GM21423 (cell line): ENCODE measurements around the gene NRN1L.
"Not testable (repeated sequence)": the region's sequence is repeated elsewhere in the genome, so short reads cannot be mapped to it uniquely, and the experiment has no call there.

Experiments
- ATAC-seq: cut with Tn5 transposase; IDR thresholded peaks from one replicate; pipeline ENCODE4 v1.9.1; 2021; ENCODE audit warnings: mild to moderate bottlenecking, moderate library complexity; ENCODE audit not compliant: unreplicated experiment

Gene NRN1L

GRCh38 chr16:67882374-67883145 lies 2.1 kb upstream of the NRN1L start:
- ATAC-seq: no peak

- ATAC-seq: no peak
These were observed 1.4 kb upstream of the NRN1L start for GRCh38 chr16:67883146-67883871.

GRCh38 chr16:67883872-67884261 lies 818 bp upstream of the NRN1L start:
- ATAC-seq: no peak

GRCh38 chr16:67885545-67885944 lies 860 bp downstream of the NRN1L start:
- no peak for ATAC-seq

- ATAC-seq: no peak
These were observed 1.3 kb downstream of the NRN1L start for GRCh38 chr16:67885976-67886375.

GRCh38 chr16:67886387-67886786 lies 1.7 kb downstream of the NRN1L start:
- no peak for ATAC-seq

GRCh38 chr16:67888331-67888730 lies 3.6 kb downstream of the NRN1L start:
- no peak for ATAC-seq

- ATAC-seq: no peak
These were observed 7.7 kb downstream of the NRN1L start for GRCh38 chr16:67892375-67892774.

GRCh38 chr16:67892899-67893742 lies 8.4 kb downstream of the NRN1L start, which contains the start of gene PSKH1:
TSS of gene PSKH1 (plus strand) at chr16:67893254. CDS start at chr16:67908750, 15,496 bp downstream.
- ATAC-seq: peak; percentile 93

GRCh38 chr16:67893743-67894399 lies 9.2 kb downstream of the NRN1L start:
- ATAC-seq: no peak

GRCh38 chr16:67897231-67897630 lies 12.5 kb downstream of the NRN1L start:
- ATAC-seq: no peak

- ATAC-seq: no peak
These were observed 17.0 kb downstream of the NRN1L start for GRCh38 chr16:67901734-67902133.

- no peak for ATAC-seq
These were observed 18.1 kb downstream of the NRN1L start for GRCh38 chr16:67902831-67903230.

- no peak for ATAC-seq
These were observed 22.9 kb downstream of the NRN1L start for GRCh38 chr16:67907397-67908180.

GRCh38 chr16:67909056-67909742 lies 24.5 kb downstream of the NRN1L start:
- no peak for ATAC-seq

- no peak for ATAC-seq
These were observed 25.5 kb downstream of the NRN1L start for GRCh38 chr16:67910158-67910557.

GRCh38 chr16:67914758-67915495 lies 30.2 kb downstream of the NRN1L start:
- ATAC-seq: no peak

GRCh38 chr16:67915496-67915769 lies 30.7 kb downstream of the NRN1L start:
- not testable (repeated sequence) for ATAC-seq
